GM19438 (cell line): ENCODE data around the gene OXLD1.

Experiments
- ATAC-seq: cut with Tn5 transposase; IDR thresholded peaks from one replicate; pipeline ENCODE4 v1.9.1; 2021; ENCODE audit warnings: low read depth; ENCODE audit not compliant: unreplicated experiment

Gene OXLD1

GRCh38 chr17:81666342-81667191 is at the start of gene OXLD1, which contains the start of gene CCDC137:
Gene OXLD1 (minus strand): TSS chr17:81666605. CDS start chr17:81666577, 28 bp downstream.
Gene CCDC137 (plus strand): TSS chr17:81666737. CDS start chr17:81666767, 30 bp downstream.
- peak; percentile 88 for ATAC-seq

- ATAC-seq, result no peak
These were observed 48.9 kb upstream of the OXLD1 start for GRCh38 chr17:81715107-81715871.

GRCh38 chr17:81714412-81715106 is 48.2 kb upstream of the OXLD1 start:
- ATAC-seq, result no peak

- ATAC-seq, result no peak
These were observed 47.4 kb upstream of the OXLD1 start for GRCh38 chr17:81713556-81714411.

GRCh38 chr17:81713004-81713555 is 46.7 kb upstream of the OXLD1 start:
- ATAC-seq, result no peak

- ATAC-seq, result peak; percentile 8
These were observed 46.1 kb upstream of the OXLD1 start for GRCh38 chr17:81712468-81713003.

- peak; percentile 53 for ATAC-seq
These were observed 45.5 kb upstream of the OXLD1 start, which contains the start of gene SLC25A10 for GRCh38 chr17:81711814-81712467. Gene SLC25A10 (plus strand): TSS chr17:81712284. CDS start chr17:81712427, 143 bp downstream.

GRCh38 chr17:81710514-81711308 is 44.3 kb upstream of the OXLD1 start:
- no peak for ATAC-seq

- no peak for ATAC-seq
These were observed 42.4 kb upstream of the OXLD1 start for GRCh38 chr17:81708739-81709185.

GRCh38 chr17:81707725-81708646 is 41.6 kb upstream of the OXLD1 start:
- ATAC-seq, result no peak

GRCh38 chr17:81706757-81707624 is 40.6 kb upstream of the OXLD1 start:
- no peak for ATAC-seq

- no peak for ATAC-seq
These were observed 39.8 kb upstream of the OXLD1 start for GRCh38 chr17:81706232-81706611.

GRCh38 chr17:81705518-81706231 is 39.3 kb upstream of the OXLD1 start:
- ATAC-seq, result no peak

- ATAC-seq, result no peak
These were observed 37.6 kb upstream of the OXLD1 start for GRCh38 chr17:81703747-81704654.
